HEK293 (cell line): ENCODE data around the gene DKK2.

Source experiments
- CTCF ChIA-PET: fragments of 350-600 bp; formaldehyde crosslinking; extraction: SDS; loops from one replicate; lab custom pipeline; 2021; ENCODE audit warnings: antibody characterized with exemption; lab: Yijun Ruan, JAX
- POLR2A ChIA-PET: fragments of 300-600 bp; formaldehyde crosslinking; extraction: SDS; loops from one replicate; lab custom pipeline; 2020; ENCODE audit warnings: antibody characterized with exemption, inconsistent platforms; lab: Yijun Ruan, JAX
- H3K27ac ChIP-seq: fragments of 200-500 bp; sonication (Bioruptor generic); 2 replicates; pipeline ENCODE4 v1.5.1; 2014; ENCODE audit warnings: low read depth, low read length, control low read depth, inconsistent platforms; ENCODE audit errors: extremely low read depth
- H3K36me3 ChIP-seq, 2 experiments: fragments of 200-500 bp in 1 of 2; sonication (Bioruptor generic) in 1 of 2; 1 replicate in 1 of 2; 2 replicates in 1 of 2; pipeline ENCODE4 v1.5.1; 2014 to 2017; ENCODE audit warnings: inconsistent platforms in 2 of 2, low read length in 2 of 2; ENCODE audit not compliant: control insufficient read depth in 2 of 2, insufficient read depth in 1 of 2
- H3K4me1 ChIP-seq: fragments of 200-500 bp; sonication (Bioruptor generic); 2 replicates; pipeline ENCODE4 v1.5.1; 2014; ENCODE audit warnings: mild to moderate bottlenecking, low read length, inconsistent platforms; ENCODE audit not compliant: control insufficient read depth, insufficient read depth
- H3K4me3 ChIP-seq: 2 replicates; pipeline ENCODE4 v1.5.1; 2011; ENCODE audit warnings: low read depth, mild to moderate bottlenecking, control low read depth, low read length, moderate library complexity
- H3K9me3 ChIP-seq: fragments of 200-500 bp; sonication (Bioruptor generic); 2 replicates; pipeline ENCODE4 v1.5.1; 2014; ENCODE audit warnings: low read depth, low read length, inconsistent platforms; ENCODE audit not compliant: control insufficient read depth, insufficient read depth
- FEZF1 ChIP-seq: fragments of 450-650 bp; formaldehyde crosslinking; IDR thresholded peaks from 2 replicates; pipeline ENCODE4 v1.5.1; 2016; ENCODE audit warnings: missing biosample characterization, missing genetic modification characterization
- GFI1B ChIP-seq: fragments of 450-650 bp; formaldehyde crosslinking; IDR thresholded peaks from 2 replicates; pipeline ENCODE4 v1.5.1; 2016; ENCODE audit warnings: missing biosample characterization, missing genetic modification characterization
- GLIS1 ChIP-seq: fragments of 450-650 bp; formaldehyde crosslinking; IDR thresholded peaks from 2 replicates; pipeline ENCODE4 v1.5.1; 2016; ENCODE audit warnings: missing biosample characterization, missing genetic modification characterization
- KLF9 ChIP-seq: fragments of 450-650 bp; formaldehyde crosslinking; IDR thresholded peaks from 2 replicates; pipeline ENCODE4 v1.5.1; 2016; ENCODE audit warnings: missing biosample characterization, missing genetic modification characterization, low read depth
- PRDM1 ChIP-seq: fragments of 450-650 bp; formaldehyde crosslinking; IDR thresholded peaks from 2 replicates; pipeline ENCODE4; 2016; ENCODE audit warnings: missing biosample characterization, missing genetic modification characterization
- ZBTB1 ChIP-seq: fragments of 450-650 bp; formaldehyde crosslinking; IDR thresholded peaks from 2 replicates; pipeline ENCODE4 v1.5.1; 2016; ENCODE audit warnings: missing biosample characterization, missing genetic modification characterization
- ZBTB21 ChIP-seq: fragments of 450-650 bp; formaldehyde crosslinking; IDR thresholded peaks from 2 replicates; pipeline ENCODE4 v1.5.1; 2017; ENCODE audit warnings: missing biosample characterization, missing genetic modification characterization
- ZBTB8A ChIP-seq: fragments of 450-650 bp; formaldehyde crosslinking; IDR thresholded peaks from 2 replicates; pipeline ENCODE4 v1.5.1; 2016; ENCODE audit warnings: missing biosample characterization, missing genetic modification characterization
- ZFP69B ChIP-seq: fragments of 450-650 bp; formaldehyde crosslinking; IDR thresholded peaks from 2 replicates; pipeline ENCODE4 v1.5.1; 2016; ENCODE audit warnings: missing biosample characterization, missing genetic modification characterization
- ZIC2 ChIP-seq: fragments of 450-650 bp; formaldehyde crosslinking; IDR thresholded peaks from 2 replicates; pipeline ENCODE4 v1.5.1; 2016; ENCODE audit warnings: missing biosample characterization, missing genetic modification characterization
- ZNF174 ChIP-seq: fragments of 450-650 bp; formaldehyde crosslinking; IDR thresholded peaks from 2 replicates; pipeline ENCODE4 v1.5.0; 2017; ENCODE audit warnings: missing biosample characterization, mild to moderate bottlenecking, missing genetic modification characterization
- ZNF18 ChIP-seq: fragments of 450-650 bp; formaldehyde crosslinking; IDR thresholded peaks from 2 replicates; pipeline ENCODE4 v1.5.1; 2016; ENCODE audit warnings: missing biosample characterization, missing genetic modification characterization
- ZNF211 ChIP-seq: fragments of 450-650 bp; formaldehyde crosslinking; IDR thresholded peaks from 2 replicates; pipeline ENCODE4 v1.5.1; 2016; ENCODE audit warnings: low read depth, missing biosample characterization, missing genetic modification characterization
- ZNF529 ChIP-seq: fragments of 450-650 bp; formaldehyde crosslinking; IDR thresholded peaks from 2 replicates; pipeline ENCODE4 v1.5.1; 2017; ENCODE audit warnings: missing genetic modification characterization, missing biosample characterization; ENCODE audit not compliant: insufficient replicate concordance
- ZNF571 ChIP-seq: fragments of 450-650 bp; formaldehyde crosslinking; IDR thresholded peaks from 2 replicates; pipeline ENCODE4 v1.5.0; 2017; ENCODE audit warnings: missing biosample characterization, missing genetic modification characterization
- ZNF776 ChIP-seq: fragments of 450-650 bp; formaldehyde crosslinking; IDR thresholded peaks from 2 replicates; pipeline ENCODE4 v1.5.0; 2017; ENCODE audit warnings: missing biosample characterization, missing genetic modification characterization, borderline replicate concordance
- ZSCAN18 ChIP-seq: fragments of 450-650 bp; formaldehyde crosslinking; IDR thresholded peaks from 2 replicates; pipeline ENCODE4 v1.5.1; 2016; ENCODE audit warnings: missing biosample characterization, missing genetic modification characterization
- ZXDB ChIP-seq: fragments of 450-650 bp; formaldehyde crosslinking; IDR thresholded peaks from 2 replicates; pipeline ENCODE4 v1.5.1; 2016; ENCODE audit warnings: missing biosample characterization, missing genetic modification characterization
- TF ChIP-seq, protein P1 (sequence below): fragments of 450-650 bp; formaldehyde crosslinking; IDR thresholded peaks from 2 replicates; pipeline ENCODE4 v1.5.1; 2016; ENCODE audit warnings: missing biosample characterization, missing genetic modification characterization, borderline replicate concordance

DKK2 gene

GRCh38 chr4:107058828-107059227 lies 22.7 kb upstream of the DKK2 start:
- TF ChIP-seq ZNF18 (no peak), ZSCAN18 (tag by site-specific recombination) (no peak), ZNF571 (tag by site-specific recombination) (no peak), GFI1B (tag by site-specific recombination) (no peak), ZNF776 (tag by site-specific recombination) (no peak), ZBTB1 (no peak), ZNF529 (tag by site-specific recombination) (no peak), KLF9 (tag by site-specific recombination) (no peak), ZNF211 (tag by site-specific recombination) (no peak), ZXDB (tag by site-specific recombination) (no peak), ZNF174 (no peak), ZIC2 (no peak), FEZF1 (no peak), ZFP69B (tag by site-specific recombination) (no peak), ZBTB21 (tag by site-specific recombination) (no peak), ZBTB8A (tag by site-specific recombination) (no peak), PRDM1 (no peak), GLIS1 (tag by site-specific recombination) (no peak)
- TF ChIP-seq, protein P1, sequence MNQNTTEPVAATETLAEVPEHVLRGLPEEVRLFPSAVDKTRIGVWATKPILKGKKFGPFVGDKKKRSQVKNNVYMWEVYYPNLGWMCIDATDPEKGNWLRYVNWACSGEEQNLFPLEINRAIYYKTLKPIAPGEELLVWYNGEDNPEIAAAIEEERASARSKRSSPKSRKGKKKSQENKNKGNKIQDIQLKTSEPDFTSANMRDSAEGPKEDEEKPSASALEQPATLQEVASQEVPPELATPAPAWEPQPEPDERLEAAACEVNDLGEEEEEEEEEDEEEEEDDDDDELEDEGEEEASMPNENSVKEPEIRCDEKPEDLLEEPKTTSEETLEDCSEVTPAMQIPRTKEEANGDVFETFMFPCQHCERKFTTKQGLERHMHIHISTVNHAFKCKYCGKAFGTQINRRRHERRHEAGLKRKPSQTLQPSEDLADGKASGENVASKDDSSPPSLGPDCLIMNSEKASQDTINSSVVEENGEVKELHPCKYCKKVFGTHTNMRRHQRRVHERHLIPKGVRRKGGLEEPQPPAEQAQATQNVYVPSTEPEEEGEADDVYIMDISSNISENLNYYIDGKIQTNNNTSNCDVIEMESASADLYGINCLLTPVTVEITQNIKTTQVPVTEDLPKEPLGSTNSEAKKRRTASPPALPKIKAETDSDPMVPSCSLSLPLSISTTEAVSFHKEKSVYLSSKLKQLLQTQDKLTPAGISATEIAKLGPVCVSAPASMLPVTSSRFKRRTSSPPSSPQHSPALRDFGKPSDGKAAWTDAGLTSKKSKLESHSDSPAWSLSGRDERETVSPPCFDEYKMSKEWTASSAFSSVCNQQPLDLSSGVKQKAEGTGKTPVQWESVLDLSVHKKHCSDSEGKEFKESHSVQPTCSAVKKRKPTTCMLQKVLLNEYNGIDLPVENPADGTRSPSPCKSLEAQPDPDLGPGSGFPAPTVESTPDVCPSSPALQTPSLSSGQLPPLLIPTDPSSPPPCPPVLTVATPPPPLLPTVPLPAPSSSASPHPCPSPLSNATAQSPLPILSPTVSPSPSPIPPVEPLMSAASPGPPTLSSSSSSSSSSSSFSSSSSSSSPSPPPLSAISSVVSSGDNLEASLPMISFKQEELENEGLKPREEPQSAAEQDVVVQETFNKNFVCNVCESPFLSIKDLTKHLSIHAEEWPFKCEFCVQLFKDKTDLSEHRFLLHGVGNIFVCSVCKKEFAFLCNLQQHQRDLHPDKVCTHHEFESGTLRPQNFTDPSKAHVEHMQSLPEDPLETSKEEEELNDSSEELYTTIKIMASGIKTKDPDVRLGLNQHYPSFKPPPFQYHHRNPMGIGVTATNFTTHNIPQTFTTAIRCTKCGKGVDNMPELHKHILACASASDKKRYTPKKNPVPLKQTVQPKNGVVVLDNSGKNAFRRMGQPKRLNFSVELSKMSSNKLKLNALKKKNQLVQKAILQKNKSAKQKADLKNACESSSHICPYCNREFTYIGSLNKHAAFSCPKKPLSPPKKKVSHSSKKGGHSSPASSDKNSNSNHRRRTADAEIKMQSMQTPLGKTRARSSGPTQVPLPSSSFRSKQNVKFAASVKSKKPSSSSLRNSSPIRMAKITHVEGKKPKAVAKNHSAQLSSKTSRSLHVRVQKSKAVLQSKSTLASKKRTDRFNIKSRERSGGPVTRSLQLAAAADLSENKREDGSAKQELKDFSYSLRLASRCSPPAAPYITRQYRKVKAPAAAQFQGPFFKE (tag by site-specific recombination): no peak
- TF ChIP-seq, all 188 proteins: peak for 0
- H3K4me3 ChIP-seq: no peak overlapping the region
- H3K36me3 ChIP-seq: no peaks in the 10 kb centered on the region
- ChIA-PET POLR2A (no interaction called here), CTCF (no interaction called here)
- no peaks in the 10 kb centered on the region for H3K4me1 ChIP-seq
- no peak overlapping the region for H3K27ac ChIP-seq
- H3K9me3 ChIP-seq: no peaks in the 10 kb centered on the region
